Skeletal muscle tissue (tissue), 4 donors: ENCODE data around the gene GLIPR2. TPM values are rescaled to one million over a fixed set of nuclear protein-coding genes. Genes with fewer than 3 reads are reported as not detected.
"Not testable (repeated sequence)": the region's sequence is repeated elsewhere in the genome, so short reads cannot be mapped to it uniquely, and the experiment has no call there.

Source experiments
- H3K27ac ChIP-seq: one replicate; pipeline ENCODE4 v1.7.0; 2013; ENCODE audit warnings: mild to moderate bottlenecking, low read depth, low read length, inconsistent platforms
- H3K27me3 ChIP-seq, 3 donors: one replicate each; pipeline ENCODE4 v1.7.0; 2013; ENCODE audit warnings: low read length in 3 of 3; ENCODE audit not compliant: control insufficient read depth in 3 of 3, insufficient read depth in 3 of 3
- H3K36me3 ChIP-seq, 3 donors: one replicate each; pipeline ENCODE4 v1.7.0; 2013; ENCODE audit warnings: low read length in 3 of 3; ENCODE audit not compliant: control insufficient read depth in 3 of 3, insufficient read depth in 3 of 3
- H3K4me1 ChIP-seq, 3 donors: one replicate each; pipeline ENCODE4 v1.7.0; 2013; ENCODE audit warnings: low read length in 3 of 3, mild to moderate bottlenecking in 3 of 3; ENCODE audit not compliant: control insufficient read depth in 3 of 3, insufficient read depth in 3 of 3
- H3K4me3 ChIP-seq, 3 donors: one replicate each; pipeline ENCODE4 v1.7.0; 2013; ENCODE audit warnings: low read length in 3 of 3
- H3K9ac ChIP-seq, 3 donors: one replicate each; pipeline ENCODE4 v1.7.0; 2013; ENCODE audit warnings: low read length in 3 of 3, mild to moderate bottlenecking in 3 of 3, moderate library complexity in 2 of 3, low read depth in 1 of 3
- H3K9me3 ChIP-seq, 3 donors: one replicate each; pipeline ENCODE4 v1.7.0; 2013; ENCODE audit warnings: low read length in 3 of 3; ENCODE audit not compliant: control insufficient read depth in 3 of 3
- total RNA-seq: library from RNA; depleted of rRNA; stranded (reverse); fragments of >200 nt; gene quantifications from one replicate; pipeline ENCODE4 v1.2.3, GENCODE V29; 2014
- donor health status: Osteomylitis.

The GLIPR2 gene
- total RNA-seq, 1 donor from 2014 or later, result 69.4 TPM

DNA sequence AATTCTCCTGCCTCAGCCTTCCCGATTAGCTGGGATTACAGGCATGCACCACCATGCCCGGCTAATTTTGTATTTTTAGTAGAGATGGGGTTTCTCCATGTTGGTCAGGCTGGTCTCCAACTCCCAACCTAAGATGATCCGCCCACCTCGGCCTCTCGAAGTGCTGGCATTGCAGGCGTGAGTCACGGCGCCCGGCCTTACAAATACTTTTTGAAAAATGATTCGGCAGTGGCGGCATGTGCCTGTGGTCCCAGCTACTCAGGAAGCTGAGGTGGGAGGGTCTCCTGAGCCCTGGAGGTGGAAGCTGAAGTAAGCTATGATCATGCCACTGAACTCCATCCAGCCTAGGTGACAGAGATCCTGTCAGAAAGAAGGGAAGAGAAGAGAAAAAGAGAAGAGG is 23.6 kb downstream of the GLIPR2 start:
- Histone ChIP-seq H3K27me3 (peaks cover 5 to 10% (median 6%) of the 10 kb centered on the region in 3 donors), H3K27ac (peak overlapping the region; percentile 72)
- H3K4me1 ChIP-seq, H3K4me3 ChIP-seq, H3K9me3 ChIP-seq, H3K9ac ChIP-seq, H3K36me3 ChIP-seq: not testable (repeated sequence)

DNA sequence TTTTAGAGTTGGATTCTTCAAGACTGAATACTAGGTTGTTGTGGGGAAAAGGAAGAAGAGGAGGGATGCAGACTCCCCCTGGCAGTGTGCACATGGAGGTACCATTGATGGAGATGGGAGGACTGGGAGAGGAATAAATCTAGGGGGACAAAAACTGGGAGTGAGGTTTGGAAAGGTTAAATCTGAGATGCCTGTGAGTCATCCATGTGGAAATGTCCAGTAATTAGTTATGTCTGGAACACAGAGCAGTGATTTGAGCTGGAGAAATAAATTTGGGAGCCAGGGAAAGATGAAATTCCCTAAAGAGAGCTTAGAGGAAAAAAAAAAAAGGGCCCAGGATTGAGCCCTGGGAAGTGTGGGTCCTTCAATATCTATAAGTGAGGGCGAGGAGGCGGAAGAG is 24.7 kb downstream of the GLIPR2 start:
- Histone ChIP-seq H3K9me3 (no peaks in the 10 kb centered on the region), H3K27ac (peak overlapping the region; percentile 72), H3K4me3 (no peak overlapping the region), H3K27me3 (peaks cover 7 to 12% (median 10%) of the 10 kb centered on the region in 3 donors), H3K4me1 (peaks cover 7 to 11% (median 11%) of the 10 kb centered on the region in 3 donors), H3K9ac (no peak overlapping the region), H3K36me3 (no peaks in the 10 kb centered on the region)

DNA sequence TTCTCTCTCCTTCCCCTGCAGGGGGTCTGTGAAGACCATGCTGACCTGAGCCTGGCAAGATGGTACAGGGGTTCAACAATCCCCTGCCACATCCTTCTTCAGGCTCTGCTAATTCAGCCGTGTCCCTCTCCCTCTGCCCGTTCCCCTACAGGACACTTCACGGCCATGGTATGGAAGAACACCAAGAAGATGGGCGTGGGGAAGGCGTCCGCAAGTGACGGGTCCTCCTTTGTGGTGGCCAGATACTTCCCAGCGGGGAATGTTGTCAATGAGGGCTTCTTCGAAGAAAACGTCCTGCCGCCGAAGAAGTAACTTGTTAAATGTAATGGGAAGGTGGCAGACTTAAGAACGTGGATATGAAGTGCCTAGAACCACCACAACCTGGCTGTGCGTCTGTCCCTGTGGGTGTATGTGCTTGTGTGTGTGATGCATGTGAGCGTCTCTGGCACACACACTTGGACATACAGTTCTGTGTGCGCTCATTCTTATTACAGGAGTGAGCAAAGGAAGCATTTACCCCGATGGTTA is 25.7 kb downstream of the GLIPR2 start:
- no peak overlapping the region for H3K4me3 ChIP-seq
- H3K9me3 ChIP-seq, result no peaks in the 10 kb centered on the region
- H3K4me1 ChIP-seq, result peaks cover 7 to 16% (median 14%) of the 10 kb centered on the region in 3 donors
- H3K9ac ChIP-seq, result no peak overlapping the region
- no peak overlapping the region for H3K27ac ChIP-seq
- no peaks in the 10 kb centered on the region for H3K36me3 ChIP-seq
- H3K27me3 ChIP-seq, result peaks cover 7 to 12% (median 10%) of the 10 kb centered on the region in 3 donors

DNA sequence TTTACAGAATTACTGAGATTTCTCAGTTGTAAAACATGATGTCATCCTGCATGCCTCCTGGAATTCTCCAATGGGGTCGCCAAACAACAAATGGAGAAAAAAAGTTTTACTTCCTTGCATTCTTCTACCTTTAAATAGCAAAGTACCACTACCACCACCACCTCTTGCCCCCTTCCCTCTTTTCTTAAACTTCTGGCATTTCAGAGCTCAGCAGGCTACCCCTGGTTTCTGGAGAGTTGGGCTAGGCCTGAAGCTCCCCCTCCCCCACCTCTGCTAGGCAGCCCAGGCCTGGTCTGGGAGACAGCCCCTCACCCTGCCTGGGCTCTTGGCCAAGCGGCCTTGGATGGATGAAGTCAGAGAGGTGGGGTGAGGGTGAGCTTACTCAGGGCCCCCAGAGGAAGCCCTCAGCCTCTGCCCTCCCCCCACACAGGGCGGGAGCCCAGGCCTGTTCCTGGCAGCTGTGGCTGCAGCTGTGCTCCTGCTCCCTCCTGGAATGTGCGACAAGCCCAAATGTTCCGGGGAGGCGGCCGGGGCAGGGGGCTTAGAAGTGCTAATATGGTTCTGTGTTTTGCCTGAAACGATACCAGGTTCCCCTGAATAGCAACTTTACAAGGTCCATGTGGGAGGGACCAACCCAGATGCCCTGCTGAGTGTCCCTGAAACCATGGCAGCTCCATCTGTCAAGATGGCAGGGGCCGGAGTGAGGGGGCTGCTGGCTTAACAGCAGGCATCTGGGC is 26.7 kb downstream of the GLIPR2 start:
- Histone ChIP-seq H3K27ac (peak overlapping the region; percentile 79), H3K9ac (peak overlapping the region in 1 of 3 donors; percentile 40), H3K4me1 (peaks cover 7 to 16% (median 14%) of the 10 kb centered on the region in 3 donors), H3K36me3 (no peaks in the 10 kb centered on the region), H3K27me3 (peaks cover 7 to 12% (median 10%) of the 10 kb centered on the region in 3 donors), H3K4me3 (no peak overlapping the region), H3K9me3 (no peaks in the 10 kb centered on the region)

DNA sequence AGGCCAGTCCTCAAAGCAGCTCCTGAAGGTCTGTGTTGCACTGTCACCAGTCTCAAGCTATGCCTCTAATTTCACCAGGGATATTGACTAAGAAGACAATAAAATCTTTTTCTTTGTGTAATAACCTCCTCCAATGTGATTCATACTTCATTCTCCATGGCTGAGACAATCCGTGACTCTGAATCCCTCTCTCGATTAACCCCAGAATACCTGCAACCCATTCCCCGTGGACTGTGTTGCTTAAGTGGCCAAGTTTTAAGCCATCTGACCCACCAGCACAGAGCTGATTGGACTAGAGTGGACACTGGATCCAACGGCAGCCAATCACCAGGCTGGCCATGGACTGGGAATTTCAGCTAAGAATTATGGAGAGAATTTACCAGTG is 27.2 kb downstream of the GLIPR2 start:
- peaks cover 7 to 16% (median 14%) of the 10 kb centered on the region in 3 donors for H3K4me1 ChIP-seq
- peak overlapping the region; percentile 79 for H3K27ac ChIP-seq
- H3K4me3 ChIP-seq, result no peak overlapping the region
- H3K9me3 ChIP-seq, result no peaks in the 10 kb centered on the region
- peak overlapping the region in 1 of 3 donors; percentile 40 for H3K9ac ChIP-seq
- peaks cover 7 to 12% (median 10%) of the 10 kb centered on the region in 3 donors for H3K27me3 ChIP-seq
- no peaks in the 10 kb centered on the region for H3K36me3 ChIP-seq

DNA sequence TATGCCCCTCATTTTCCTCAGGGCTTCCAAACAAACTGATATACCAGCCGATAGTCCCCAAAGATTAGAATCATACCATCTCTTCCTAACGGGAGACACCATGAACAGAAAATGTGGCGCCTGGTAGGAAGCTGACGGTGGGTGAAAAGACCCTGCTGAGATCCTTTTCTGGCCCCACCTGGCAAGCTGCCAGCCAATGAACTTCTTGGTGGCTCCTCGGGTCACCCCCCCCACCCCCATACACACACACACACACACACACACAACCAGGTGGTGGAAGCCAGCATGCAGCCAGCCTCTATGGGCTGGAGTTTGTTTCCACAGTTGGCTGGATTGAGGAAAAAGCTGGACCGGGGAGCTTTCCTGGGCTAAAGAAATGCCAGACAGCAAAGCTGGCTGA is 27.8 kb downstream of the GLIPR2 start:
- H3K4me1 ChIP-seq, result peaks cover 6 to 16% (median 14%) of the 10 kb centered on the region in 3 donors
- H3K9me3 ChIP-seq, result no peaks in the 10 kb centered on the region
- no peak overlapping the region for H3K4me3 ChIP-seq
- no peak overlapping the region for H3K9ac ChIP-seq
- H3K36me3 ChIP-seq, result no peaks in the 10 kb centered on the region
- peaks cover 7 to 13% (median 13%) of the 10 kb centered on the region in 3 donors for H3K27me3 ChIP-seq
- peak overlapping the region; percentile 79 for H3K27ac ChIP-seq

DNA sequence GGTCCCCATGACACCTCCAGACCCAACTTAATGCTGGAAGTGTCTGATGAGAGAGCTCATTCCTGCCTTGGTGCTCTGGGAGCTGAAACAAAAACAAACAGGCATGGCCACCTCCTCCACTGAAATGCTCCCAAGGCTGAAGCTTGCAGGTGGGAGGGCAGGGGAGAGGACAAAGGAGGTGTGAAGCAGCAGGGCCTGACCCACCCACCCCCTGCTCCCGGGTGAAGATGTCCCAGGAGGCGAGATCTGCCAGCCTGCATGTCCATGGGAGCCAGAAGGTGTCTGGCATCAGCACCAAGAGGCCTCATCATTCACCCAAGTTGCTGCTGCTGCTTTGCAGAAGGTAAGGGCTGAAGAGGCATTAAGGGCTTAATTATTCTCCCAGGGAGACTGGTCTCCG is 28.5 kb downstream of the GLIPR2 start:
- H3K4me1 ChIP-seq, result peaks cover 5 to 16% (median 14%) of the 10 kb centered on the region in 3 donors
- peak overlapping the region in 1 of 3 donors; percentile 6 for H3K9ac ChIP-seq
- no peaks in the 10 kb centered on the region for H3K9me3 ChIP-seq
- H3K4me3 ChIP-seq, result no peak overlapping the region
- peaks cover 7 to 18% (median 14%) of the 10 kb centered on the region in 3 donors for H3K27me3 ChIP-seq
- H3K36me3 ChIP-seq, result no peaks in the 10 kb centered on the region
- H3K27ac ChIP-seq, result peak overlapping the region; percentile 79

DNA sequence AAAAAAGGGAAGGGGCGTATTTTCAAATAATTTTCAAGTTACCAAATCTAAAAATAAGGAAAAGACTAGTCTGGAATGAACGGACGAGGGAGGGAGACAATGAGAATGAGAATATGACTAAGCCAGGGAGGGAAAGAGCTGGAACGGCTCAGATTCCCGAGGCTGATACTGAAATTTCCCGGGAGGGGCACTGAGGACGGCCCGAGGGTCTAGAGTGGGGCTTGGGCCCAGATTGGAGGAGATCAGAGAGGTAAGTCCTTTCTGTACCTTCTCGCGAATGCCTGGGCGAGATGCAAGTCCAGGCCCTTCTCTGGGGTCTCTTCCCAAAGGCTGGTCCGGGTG is 29.3 kb downstream of the GLIPR2 start:
- Histone ChIP-seq H3K27ac (peak overlapping the region; percentile 44), H3K4me1 (peaks cover 5 to 16% (median 14%) of the 10 kb centered on the region in 3 donors), H3K9ac (no peak overlapping the region), H3K36me3 (no peaks in the 10 kb centered on the region), H3K9me3 (no peaks in the 10 kb centered on the region), H3K27me3 (peaks cover 7 to 18% (median 14%) of the 10 kb centered on the region in 3 donors), H3K4me3 (peak overlapping the region; percentile 41 to 68 (median 54))

DNA sequence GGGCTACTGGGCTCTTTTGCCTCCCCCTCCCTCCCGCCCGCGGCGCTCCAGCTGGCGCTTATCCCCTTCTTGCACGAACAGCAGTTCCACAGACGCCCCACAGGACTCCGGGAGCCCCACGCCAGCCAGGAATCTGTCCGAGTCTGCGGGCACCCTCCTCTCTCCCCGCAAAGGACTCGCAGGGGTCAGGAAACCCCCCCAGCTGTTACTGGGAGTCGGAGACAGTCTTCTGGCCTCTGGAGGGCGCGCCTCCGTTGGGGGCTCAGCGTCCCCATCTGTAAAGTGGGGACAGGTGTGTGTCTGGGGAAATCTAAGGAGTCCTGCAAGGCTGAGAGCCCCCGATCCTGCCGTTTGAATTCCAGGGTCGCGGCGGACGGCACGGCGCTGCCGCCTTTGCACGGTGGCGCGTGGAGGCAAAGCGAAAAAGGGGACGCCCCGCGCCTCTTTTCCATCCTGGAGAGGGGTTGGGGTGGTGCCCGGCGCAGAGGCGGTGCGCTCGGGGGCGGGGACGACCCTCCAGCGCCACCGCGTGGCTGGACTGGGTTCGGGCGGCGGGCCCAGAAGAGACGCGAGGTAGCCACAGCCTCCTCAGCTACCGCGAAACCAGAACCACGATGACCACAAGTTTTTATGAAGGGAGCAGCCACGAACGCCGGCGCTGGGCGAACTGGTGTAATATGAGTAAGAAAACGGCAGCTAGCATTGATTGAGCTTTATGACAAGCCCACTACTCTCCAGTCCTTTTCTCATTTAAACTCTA is 29.8 kb downstream of the GLIPR2 start:
- H3K36me3 ChIP-seq, result no peaks in the 10 kb centered on the region
- H3K9me3 ChIP-seq, result no peaks in the 10 kb centered on the region
- H3K27me3 ChIP-seq, result peaks cover 7 to 18% (median 14%) of the 10 kb centered on the region in 3 donors
- peak overlapping the region; percentile 44 for H3K27ac ChIP-seq
- peak overlapping the region in 1 of 3 donors; percentile 60 for H3K9ac ChIP-seq
- peaks cover 5 to 16% (median 14%) of the 10 kb centered on the region in 3 donors for H3K4me1 ChIP-seq
- H3K4me3 ChIP-seq, result peak overlapping the region; percentile 54 to 68 (median 58)

DNA sequence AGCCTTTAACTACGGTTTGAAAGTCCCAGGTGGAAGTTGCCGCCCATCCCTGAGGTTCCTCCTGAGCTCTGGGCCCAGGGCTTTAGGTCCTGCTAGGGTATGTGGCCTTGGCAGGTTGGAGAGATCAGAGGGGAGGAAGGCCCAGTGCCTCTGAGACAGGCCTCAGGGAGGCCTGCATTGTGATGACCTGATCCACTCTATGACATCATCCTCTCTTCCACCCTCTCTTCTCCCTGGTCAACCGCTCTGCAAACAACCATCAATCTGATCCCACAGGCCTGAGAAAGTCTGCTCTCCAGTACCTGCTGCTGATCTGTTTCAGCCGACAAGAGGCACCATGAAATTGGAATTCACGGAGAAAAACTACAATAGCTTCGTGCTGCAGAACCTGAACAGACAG is 32.6 kb downstream of the GLIPR2 start, which contains the start of gene CCIN:
Gene CCIN (plus strand): TSS at position 223 of the 400 bp plus-strand sequence. CDS start 115 bp downstream, at position 338.
- Histone ChIP-seq H3K9me3 (no peaks in the 10 kb centered on the region), H3K9ac (no peak within 1 kb of the TSS), H3K27ac (no peak within 1 kb of the TSS), H3K36me3 (no peaks in the 10 kb centered on the region), H3K4me3 (no peak within 1 kb of the TSS), H3K4me1 (peaks cover 0 to 11% (median 10%) of the 10 kb centered on the region in 3 donors), H3K27me3 (peaks cover 6 to 12% (median 11%) of the 10 kb centered on the region in 3 donors)
